Breast epithelium (tissue), 4 donors: ENCODE results near the gene MTRF1. TPM values are rescaled to one million over a fixed set of nuclear protein-coding genes. Genes with fewer than 3 reads are reported as not detected.

Experiments used
- DNase-seq, 2 donors: peaks; one replicate each; pipeline ENCODE4 v3.0.0-alpha.2; 2019; ENCODE audit warnings: low spot score in 2 of 2
- H3K27ac ChIP-seq, 2 donors: fragments of 200-600 bp; sonication (generic) in 1 of 2; one replicate each; pipeline ENCODE4 v1.5.1; 2016 to 2019; ENCODE audit warnings: mild to moderate bottlenecking in 1 of 2
- H3K27me3 ChIP-seq, 2 donors: fragments of 200-600 bp; sonication (generic) in 1 of 2; one replicate each; pipeline versions ENCODE4 v1.5.1 to v1.6.0; 2017 to 2019; ENCODE audit warnings: control low read depth in 1 of 2, mild to moderate bottlenecking in 1 of 2
- H3K36me3 ChIP-seq: fragments of 200-600 bp; one replicate; pipeline ENCODE4 v1.5.1; 2019
- H3K4me1 ChIP-seq, 2 donors: fragments of 200-600 bp; sonication (generic); one replicate each; pipeline ENCODE4 v1.5.1; 2016 to 2019; ENCODE audit warnings: control low read depth in 1 of 2
- H3K4me3 ChIP-seq, 3 donors: fragments of 200-600 bp; sonication (generic); 1 replicate in 2 of 3; 2 replicates in 1 of 3; pipeline ENCODE4 v1.5.1; 2016 to 2019; ENCODE audit warnings: mild to moderate bottlenecking in 3 of 3, moderate library complexity in 2 of 3
- H3K9me3 ChIP-seq, 2 donors: fragments of 200-600 bp; sonication (generic) in 1 of 2; one replicate each; pipeline ENCODE4 v1.5.1; 2016 to 2019; ENCODE audit warnings: control low read depth in 1 of 2
- POLR2A ChIP-seq: fragments of 450-650 bp; IDR thresholded peaks from one replicate; pipeline ENCODE4 v1.6.1; 2016; ENCODE audit warnings: antibody characterized with exemption, mild to moderate bottlenecking, moderate library complexity
- POLR2AphosphoS5 ChIP-seq, 3 donors: sonication (generic); formaldehyde crosslinking; IDR thresholded peaks; one replicate each; pipeline ENCODE4 v1.6.1; 2017; ENCODE audit warnings: antibody characterized with exemption in 3 of 3
- intact Hi-C: fragments of 100-400 bp; cut with DNase I; formaldehyde crosslinking; loops from one replicate; pipeline ENCODE4 v1.15.1; 2023; ENCODE audit warnings: low total_unique reads
- total RNA-seq, 3 donors: library from RNA; depleted of rRNA; stranded (reverse); fragments of >200 nt; gene quantifications; one replicate each; pipeline ENCODE4 v1.1.0, GENCODE V29; 2016
- TF ChIP-seq, protein P1 (sequence below), 3 donors: fragments of 450-650 bp; IDR thresholded peaks; one replicate each; pipeline ENCODE4 v1.5.1; 2016 to 2017; ENCODE audit warnings: antibody characterized with exemption in 3 of 3, mild to moderate bottlenecking in 3 of 3, moderate library complexity in 3 of 3

MTRF1 gene
- total RNA-seq, 3 donors from 2014 or later, result 10.4 to 18.6 (median 12.8) TPM

DNA sequence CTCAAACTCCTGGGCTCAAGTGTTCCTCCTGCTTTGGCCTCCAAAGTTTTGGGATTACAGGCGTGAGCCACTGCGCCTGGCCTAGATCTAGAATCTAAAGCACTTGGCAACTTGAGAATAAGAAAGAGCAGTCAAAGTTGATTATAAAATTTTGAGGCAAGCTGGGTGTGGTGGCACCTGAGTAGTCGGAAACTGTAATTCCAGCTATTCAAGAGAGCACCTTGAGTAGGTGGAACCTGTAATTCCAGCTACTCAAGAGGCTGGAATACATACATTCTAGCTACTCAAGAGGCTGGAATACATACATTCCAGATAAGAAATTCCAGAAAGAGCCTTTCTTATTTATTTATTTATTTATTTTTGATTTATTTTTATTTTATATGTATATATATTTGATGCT, 39.4 kb upstream of the MTRF1 start:
- no peak for TF ChIP-seq POLR2AphosphoS5 (IDR thresholded peaks at IDR 0.05)
- TF ChIP-seq, protein P1, sequence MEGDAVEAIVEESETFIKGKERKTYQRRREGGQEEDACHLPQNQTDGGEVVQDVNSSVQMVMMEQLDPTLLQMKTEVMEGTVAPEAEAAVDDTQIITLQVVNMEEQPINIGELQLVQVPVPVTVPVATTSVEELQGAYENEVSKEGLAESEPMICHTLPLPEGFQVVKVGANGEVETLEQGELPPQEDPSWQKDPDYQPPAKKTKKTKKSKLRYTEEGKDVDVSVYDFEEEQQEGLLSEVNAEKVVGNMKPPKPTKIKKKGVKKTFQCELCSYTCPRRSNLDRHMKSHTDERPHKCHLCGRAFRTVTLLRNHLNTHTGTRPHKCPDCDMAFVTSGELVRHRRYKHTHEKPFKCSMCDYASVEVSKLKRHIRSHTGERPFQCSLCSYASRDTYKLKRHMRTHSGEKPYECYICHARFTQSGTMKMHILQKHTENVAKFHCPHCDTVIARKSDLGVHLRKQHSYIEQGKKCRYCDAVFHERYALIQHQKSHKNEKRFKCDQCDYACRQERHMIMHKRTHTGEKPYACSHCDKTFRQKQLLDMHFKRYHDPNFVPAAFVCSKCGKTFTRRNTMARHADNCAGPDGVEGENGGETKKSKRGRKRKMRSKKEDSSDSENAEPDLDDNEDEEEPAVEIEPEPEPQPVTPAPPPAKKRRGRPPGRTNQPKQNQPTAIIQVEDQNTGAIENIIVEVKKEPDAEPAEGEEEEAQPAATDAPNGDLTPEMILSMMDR (IDR thresholded peaks at IDR 0.05), result no peak
- no peak for TF ChIP-seq POLR2A
- H3K4me3 ChIP-seq, result no peak overlapping the region

DNA sequence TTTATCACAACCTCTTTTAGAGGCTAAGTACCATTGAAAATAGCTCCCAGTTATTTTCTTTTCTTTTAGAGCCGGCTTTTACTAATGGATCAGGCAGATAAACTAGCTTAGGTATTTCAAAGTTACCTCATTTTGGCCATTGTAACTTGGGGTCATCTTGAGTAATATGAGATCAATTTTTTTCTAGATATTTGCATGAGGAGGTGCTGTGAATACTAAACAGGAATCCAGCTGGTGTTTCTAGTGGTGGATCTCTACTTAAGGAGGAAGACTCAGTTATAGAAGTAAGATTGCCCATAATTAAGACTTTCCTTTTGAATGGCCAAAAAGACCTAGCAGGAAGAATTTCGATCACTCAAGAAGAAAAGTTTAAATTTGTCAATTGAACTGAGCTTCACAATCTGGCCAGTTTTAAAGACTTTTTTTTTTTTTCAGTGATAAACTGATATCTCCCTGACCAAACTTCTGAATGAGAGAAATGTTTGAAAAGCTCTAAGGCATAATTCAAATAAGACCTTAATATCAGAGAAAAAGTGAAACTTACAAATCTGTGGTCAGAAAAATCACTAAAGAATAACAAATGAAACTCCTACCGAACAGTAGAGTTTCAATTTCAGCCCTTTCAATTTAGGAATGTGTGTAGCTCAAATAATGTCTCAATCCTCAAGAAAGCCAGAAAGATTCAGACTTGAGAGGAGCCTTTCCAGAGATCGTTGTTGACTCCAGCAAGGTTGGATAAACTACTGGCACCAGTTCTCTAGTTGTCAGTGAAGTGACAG, 36.1 kb upstream of the MTRF1 start:
- TF ChIP-seq, protein P1 (IDR thresholded peaks at IDR 0.05), result no peak
- TF ChIP-seq POLR2AphosphoS5 (IDR thresholded peaks at IDR 0.05) (no peak), POLR2A (no peak)
- Histone ChIP-seq H3K9me3 (no peaks in the 10 kb centered on the region), H3K4me1 (no peaks in the 10 kb centered on the region), H3K27me3 (no peaks in the 10 kb centered on the region), H3K36me3 (no peaks in the 10 kb centered on the region), H3K27ac (no peak overlapping the region), H3K4me3 (no peak overlapping the region)
- intact Hi-C loops, result no loop called here
- no peak for DNase-seq

More for the DNA sequence above, 39.4 kb upstream of the MTRF1 start:
- no peaks in the 10 kb centered on the region for H3K36me3 ChIP-seq
- H3K4me1 ChIP-seq, result no peaks in the 10 kb centered on the region
- no peak overlapping the region for H3K27ac ChIP-seq
- no peaks in the 10 kb centered on the region for H3K27me3 ChIP-seq
- no peak for DNase-seq
- no peaks in the 10 kb centered on the region for H3K9me3 ChIP-seq
- intact Hi-C loops, result no loop called here

DNA sequence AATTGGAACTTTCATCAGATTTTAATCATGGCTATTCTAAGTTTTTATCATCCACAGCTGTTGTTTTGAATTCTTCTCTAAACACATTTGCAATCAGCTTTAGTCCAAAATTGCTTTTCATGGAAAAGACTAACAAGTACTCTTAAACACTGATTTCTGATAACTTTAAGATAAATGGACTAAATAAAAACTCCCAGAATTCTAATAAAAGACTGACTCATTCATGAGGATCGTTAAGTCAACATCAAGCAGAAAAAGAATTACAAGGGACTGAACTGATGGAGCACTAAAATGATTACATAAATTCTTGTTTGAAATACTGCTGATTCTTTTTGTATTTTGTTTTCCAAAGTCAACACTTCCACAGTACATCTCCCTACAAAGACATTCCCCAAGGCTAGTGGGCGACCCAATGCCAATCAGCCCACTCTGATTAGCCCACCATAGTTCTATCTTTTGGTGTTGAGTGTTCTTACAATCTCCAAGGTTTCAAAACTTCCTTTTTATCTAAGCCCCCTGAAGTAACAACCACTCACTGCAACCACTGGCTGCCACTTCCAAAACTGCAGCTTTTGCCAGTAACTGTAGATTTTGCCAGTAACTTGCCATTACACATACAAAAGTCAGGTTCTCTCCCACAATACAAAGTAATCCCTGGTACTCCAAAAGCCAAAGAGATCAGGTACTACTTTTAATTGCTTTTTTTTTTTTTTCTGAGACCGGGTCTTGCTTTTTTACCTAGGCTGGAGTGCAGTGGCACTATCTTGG, 33.7 kb upstream of the MTRF1 start:
- no peaks in the 10 kb centered on the region for H3K36me3 ChIP-seq
- peaks cover 0 to 6% of the 10 kb centered on the region in 2 donors for H3K9me3 ChIP-seq
- no peak overlapping the region for H3K27ac ChIP-seq
- H3K4me1 ChIP-seq, result no peaks in the 10 kb centered on the region
- H3K27me3 ChIP-seq, result no peaks in the 10 kb centered on the region
- no peak for DNase-seq
- TF ChIP-seq, protein P1 (IDR thresholded peaks at IDR 0.05), result no peak
- no peak for TF ChIP-seq POLR2A
- no peak for TF ChIP-seq POLR2AphosphoS5 (IDR thresholded peaks at IDR 0.05)
- intact Hi-C loops, result no loop called here
- no peak overlapping the region for H3K4me3 ChIP-seq

DNA sequence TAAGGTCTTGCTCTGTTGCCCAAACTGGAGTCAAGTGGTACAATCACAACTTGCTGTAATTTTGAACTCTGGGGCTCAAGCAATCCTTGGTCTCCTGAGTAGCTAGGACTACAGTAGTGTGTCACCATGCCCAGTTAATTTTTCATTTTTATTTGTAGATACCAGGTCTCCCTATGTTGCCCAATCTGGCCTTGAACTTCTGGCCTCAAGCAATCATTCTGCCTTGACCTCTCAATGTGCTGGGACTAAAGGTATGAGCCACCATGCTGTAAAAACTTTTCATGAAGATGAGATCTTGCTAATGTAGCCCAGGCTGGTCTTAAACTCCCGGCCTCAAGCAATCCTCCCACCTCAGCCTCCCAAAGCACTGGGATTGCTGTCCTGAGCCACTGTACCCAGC, 32.6 kb upstream of the MTRF1 start:
- Histone ChIP-seq H3K27ac (no peak overlapping the region), H3K9me3 (peaks cover 0 to 6% of the 10 kb centered on the region in 2 donors), H3K27me3 (no peaks in the 10 kb centered on the region), H3K4me3 (no peak overlapping the region), H3K4me1 (no peaks in the 10 kb centered on the region), H3K36me3 (no peaks in the 10 kb centered on the region)
- TF ChIP-seq POLR2AphosphoS5 (IDR thresholded peaks at IDR 0.05) (no peak), POLR2A (no peak)
- TF ChIP-seq, protein P1 (IDR thresholded peaks at IDR 0.05), result no peak
- no peak for DNase-seq
- intact Hi-C loops, result no loop called here

- DNase-seq, result no peak
- Histone ChIP-seq H3K9me3 (peaks cover 0 to 6% of the 10 kb centered on the region in 2 donors), H3K4me3 (no peak overlapping the region), H3K36me3 (no peaks in the 10 kb centered on the region), H3K4me1 (no peaks in the 10 kb centered on the region), H3K27me3 (no peaks in the 10 kb centered on the region), H3K27ac (no peak overlapping the region)
- TF ChIP-seq, protein P1 (IDR thresholded peaks at IDR 0.05), result no peak
- no peak for TF ChIP-seq POLR2AphosphoS5 (IDR thresholded peaks at IDR 0.05)
- TF ChIP-seq POLR2A, result no peak
- intact Hi-C loops, result no loop called here
Observed at GRCh38 chr13:41294914-41295313, 31.5 kb upstream of the MTRF1 start.
